ENCODE results near the gene GPER1.
"Not testable (repeated sequence)": the region's sequence is repeated elsewhere in the genome, so short reads cannot be mapped to it uniquely, and the experiment has no call there.

DNA sequence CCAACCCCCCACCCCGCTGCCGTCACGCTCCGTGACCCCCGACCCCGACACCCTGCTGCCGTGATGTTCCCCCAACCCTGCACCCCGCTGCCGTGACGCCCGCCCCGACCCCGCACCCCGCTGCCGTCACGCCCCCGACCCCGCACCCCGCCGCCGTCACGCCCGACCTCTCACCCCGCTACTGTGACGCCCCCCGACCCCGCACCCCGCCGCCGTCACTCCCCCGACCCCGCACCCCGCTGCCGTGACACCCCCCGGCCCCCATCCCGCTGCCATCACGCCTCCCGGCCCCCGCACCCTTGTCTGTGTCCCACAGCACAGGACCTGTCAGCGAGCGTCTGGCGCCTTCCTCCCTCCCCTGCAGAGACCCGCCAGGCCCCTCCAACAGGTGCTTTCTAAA is 13.9 kb upstream of the GPER1 start:
- TF ChIP-seq, protein P1, sequence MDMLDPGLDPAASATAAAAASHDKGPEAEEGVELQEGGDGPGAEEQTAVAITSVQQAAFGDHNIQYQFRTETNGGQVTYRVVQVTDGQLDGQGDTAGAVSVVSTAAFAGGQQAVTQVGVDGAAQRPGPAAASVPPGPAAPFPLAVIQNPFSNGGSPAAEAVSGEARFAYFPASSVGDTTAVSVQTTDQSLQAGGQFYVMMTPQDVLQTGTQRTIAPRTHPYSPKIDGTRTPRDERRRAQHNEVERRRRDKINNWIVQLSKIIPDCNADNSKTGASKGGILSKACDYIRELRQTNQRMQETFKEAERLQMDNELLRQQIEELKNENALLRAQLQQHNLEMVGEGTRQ (IDR thresholded peaks at IDR 0.05), result not testable (repeated sequence)
- TF ChIP-seq ELK1 (IDR thresholded peaks at IDR 0.05; ENCODE audit: low read depth, low read length); RFX5 (IDR thresholded peaks at IDR 0.05); EP300 (IDR thresholded peaks at IDR 0.05); CTCF (IDR thresholded peaks at IDR 0.05); ZSCAN20 (CRISPR knock-in tag; IDR thresholded peaks at IDR 0.05); NR3C1 (IDR thresholded peaks at IDR 0.05); CEBPB (IDR thresholded peaks at IDR 0.05); SMC3 (IDR thresholded peaks at IDR 0.05); POLR2A (IDR thresholded peaks at IDR 0.05; ENCODE audit: low read length); BHLHE40 (IDR thresholded peaks at IDR 0.05; ENCODE audit: low read depth, low read length): not testable (repeated sequence)

All from A549 (cell line).